GM18498 (cell line): ENCODE data around the gene PRKACA.
"Not testable (repeated sequence)": the region's sequence is repeated elsewhere in the genome, so short reads cannot be mapped to it uniquely, and the experiment has no call there.

ENCODE experiments used
- ATAC-seq: cut with Tn5 transposase; IDR thresholded peaks from one replicate; pipeline ENCODE4 v1.9.1; 2021; ENCODE audit warnings: mild to moderate bottlenecking, moderate library complexity; ENCODE audit not compliant: unreplicated experiment

PRKACA gene

DNA sequence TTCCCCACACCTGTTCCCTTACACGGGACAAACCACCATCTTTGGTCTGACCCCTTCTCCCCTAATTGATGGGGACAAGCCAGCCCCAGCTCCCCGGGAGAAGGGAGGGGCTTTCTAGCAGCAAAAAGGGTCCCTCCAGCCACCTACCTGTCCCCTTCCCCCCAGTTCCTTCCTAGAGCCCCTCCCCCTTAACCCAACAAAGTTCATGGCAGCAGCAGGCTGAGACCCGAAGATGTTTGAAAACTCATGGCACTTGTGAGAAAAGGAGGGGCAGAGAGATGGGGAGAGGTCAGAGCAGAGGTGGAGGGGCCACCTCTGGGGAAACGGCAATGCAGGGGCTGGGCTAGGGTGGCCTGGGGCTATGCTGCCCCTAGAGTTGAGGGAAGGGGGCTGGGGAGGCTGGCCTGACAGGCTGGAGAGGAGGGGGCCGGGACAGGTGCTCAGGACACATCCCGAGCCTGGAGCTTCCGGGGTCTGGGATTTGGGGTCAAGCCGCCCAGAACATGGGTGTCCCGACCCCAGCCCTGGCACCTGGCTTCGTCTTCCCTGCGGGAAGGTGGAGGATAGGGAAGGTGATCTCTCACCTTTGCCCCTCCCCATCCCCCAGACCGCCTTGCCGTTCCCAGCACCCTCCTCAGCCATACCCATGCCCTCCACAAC lies 31.3 kb upstream of the PRKACA start:
- ATAC-seq, result no peak

DNA sequence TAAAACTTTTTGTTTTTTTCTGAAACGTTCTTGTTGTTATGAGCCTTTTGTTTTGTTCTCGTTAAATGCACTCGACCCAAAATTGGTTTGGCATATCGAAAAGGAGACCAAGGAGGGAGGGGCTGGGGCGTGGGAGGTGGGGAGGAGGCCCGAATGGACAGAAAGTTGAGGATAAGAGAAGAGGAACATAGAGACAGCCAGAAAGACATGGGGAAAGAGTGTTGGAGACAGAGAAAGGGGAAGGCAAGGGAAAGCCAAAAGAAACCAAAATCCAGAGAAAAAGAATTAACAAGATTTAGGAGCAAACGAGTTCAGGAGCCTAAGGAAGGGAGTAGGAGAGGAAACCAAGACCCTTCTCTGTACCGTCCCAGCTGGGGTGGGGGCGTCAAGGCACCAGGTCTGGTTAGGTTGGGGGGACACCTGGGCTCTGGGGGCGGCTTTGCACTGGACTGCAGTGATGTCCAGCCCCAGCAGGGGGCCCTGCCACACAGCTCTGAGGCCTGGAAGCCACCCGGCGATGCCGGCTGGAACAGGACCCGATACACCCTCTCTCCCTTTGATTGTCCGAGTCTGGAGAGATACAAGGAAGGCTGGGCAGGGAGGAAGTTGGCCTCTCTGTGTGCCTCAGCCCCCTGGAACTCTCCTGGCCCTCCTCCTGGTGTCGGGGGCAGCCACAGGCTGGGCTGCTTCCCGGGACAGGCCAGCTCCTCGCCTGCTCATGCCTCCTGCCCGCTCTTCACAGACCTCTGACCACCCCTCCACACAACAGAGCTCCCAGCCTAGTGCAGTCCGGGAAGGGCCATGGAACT lies 30.4 kb upstream of the PRKACA start:
- ATAC-seq, result no peak

DNA sequence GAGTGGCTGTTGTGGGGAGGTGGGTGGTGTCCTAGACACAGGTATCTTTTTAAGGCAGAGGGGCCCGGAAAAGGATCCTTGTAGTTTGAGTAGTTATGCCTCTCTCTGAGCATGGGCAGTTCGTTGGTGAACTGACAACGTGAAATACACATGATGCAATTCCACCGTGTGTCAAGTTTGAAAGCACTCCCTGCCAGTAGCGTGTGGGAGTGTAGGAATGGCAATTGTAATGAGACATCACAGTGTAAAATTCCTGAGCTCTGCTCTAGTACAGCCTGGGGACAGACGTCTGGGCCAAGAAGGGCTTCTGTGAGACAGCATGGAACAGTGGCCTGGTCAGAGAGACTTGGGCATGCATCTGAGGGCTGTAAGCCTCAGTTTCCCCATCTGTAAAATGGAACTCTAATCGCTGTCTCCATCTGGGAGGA lies 29.2 kb upstream of the PRKACA start:
- no peak for ATAC-seq

DNA sequence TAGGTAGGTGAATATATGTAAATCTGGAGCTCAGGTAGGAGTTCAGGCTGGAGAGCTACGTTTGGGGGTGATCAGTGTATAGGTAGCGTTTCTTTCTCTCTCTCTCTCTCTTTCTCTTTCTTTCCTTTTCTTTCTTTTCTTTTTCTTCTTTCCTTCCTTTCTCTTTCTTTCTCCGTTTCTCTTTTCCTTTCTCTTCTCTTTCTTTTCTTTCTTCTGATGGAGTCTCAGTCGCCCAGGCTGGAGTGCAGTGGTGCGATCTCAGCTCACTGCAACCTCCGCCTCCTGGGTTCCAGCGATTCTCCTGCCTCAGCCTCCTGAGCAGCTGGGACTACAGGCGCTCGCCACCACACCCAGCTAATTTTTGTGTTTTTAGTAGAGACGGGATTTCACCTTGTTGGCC lies 28.6 kb upstream of the PRKACA start:
- ATAC-seq, result not testable (repeated sequence)

DNA sequence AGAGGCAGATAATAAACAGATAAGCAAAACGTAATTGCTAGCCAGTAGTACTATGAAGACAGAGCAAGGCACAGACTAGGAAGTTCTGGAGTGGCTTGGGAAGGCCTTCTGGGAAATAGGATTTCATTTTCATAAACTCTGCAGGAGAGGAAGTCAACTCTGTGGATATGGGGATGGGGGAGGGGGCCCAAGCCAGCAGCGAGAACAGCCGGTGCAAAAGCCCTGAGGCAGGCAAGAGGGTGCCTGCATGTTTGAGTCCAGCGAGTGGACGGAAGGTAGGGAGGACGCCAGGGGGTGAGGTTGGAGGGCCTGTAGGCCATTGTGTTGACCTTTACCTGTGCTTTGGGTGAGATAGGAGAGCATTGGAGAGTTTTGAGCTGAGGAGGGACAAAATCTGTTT lies 27.8 kb upstream of the PRKACA start:
- ATAC-seq, result no peak

DNA sequence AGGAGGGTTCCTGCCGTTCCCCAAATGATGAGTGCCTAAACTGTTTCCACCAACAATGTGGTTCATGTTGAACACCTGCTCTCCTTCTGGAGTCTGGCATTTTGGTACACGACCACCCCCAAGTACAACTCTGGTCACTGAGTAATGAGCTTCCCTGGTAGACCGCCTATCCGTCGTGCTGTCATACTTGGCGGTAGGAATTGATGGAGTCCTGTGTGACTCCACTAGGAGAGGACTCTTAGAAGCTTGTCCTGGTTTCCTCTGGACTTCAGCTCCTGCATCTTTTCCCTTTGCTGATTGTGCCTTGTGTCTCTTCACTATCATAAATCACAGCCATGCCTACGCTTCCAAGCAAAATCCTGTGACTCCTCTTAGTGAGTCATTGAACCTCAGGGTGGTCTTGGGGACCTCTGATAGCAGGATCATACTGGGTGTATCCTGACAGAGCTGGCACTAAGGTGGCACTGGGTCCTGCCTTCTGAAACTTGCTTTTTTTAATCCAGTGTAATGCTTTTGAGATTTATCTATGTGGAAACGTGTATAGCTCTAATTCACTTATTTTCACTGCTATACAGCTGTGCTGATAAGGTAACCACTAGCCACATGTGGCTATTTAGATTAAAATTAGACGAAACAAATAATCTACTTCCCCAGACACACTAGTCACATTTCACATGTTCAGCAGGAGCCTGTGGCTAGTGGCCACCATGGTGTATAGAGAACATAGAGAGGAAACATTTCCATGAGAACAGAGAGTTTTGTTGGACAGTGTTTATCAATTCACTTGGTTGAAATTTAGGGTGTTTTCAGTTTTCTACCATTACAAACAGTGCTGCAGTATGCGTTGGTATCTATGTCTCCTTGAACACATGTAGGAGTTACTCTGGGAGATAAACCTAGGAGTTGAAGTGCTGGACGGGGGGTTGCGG lies 25.0 kb upstream of the PRKACA start:
- no peak for ATAC-seq

DNA sequence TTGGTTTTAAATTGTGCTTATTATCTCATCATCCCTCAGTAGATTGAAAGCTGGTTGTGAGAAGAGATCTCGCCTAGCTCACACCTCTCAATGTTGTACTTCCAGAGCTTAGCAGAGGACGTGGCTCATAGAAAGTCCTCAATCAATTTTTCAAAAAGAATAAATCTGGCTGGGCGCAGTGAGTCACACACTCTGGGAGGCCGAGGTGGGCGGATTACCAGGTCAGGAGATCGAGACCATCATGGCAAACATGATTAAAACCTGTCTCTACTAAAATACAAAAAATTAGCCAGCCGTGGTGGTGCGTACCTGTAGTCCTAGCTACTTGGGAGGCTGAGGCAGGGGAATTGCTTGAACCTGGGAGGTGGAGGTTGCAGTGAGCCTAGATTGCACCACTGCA lies 23.5 kb upstream of the PRKACA start:
- no peak for ATAC-seq

DNA sequence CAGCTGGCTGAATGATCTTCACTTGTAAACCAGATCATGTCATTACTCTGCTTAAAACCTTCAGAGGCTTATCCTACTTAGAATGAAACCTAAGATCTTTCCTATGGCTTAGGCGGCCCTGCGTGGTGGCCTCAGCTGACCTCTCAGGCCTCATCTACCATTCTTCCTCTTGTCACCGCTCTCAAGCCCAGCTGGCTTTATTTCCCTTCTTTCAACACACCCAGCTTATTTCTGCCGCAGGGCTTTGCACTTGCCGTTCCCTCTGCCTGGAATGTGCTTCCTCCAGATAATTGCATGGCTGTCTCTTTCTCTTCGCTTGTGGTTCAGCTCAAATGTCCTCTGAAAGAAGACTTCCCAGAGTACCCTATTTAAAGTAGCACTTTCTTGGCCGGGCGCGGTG lies 22.4 kb upstream of the PRKACA start:
- ATAC-seq, result no peak

DNA sequence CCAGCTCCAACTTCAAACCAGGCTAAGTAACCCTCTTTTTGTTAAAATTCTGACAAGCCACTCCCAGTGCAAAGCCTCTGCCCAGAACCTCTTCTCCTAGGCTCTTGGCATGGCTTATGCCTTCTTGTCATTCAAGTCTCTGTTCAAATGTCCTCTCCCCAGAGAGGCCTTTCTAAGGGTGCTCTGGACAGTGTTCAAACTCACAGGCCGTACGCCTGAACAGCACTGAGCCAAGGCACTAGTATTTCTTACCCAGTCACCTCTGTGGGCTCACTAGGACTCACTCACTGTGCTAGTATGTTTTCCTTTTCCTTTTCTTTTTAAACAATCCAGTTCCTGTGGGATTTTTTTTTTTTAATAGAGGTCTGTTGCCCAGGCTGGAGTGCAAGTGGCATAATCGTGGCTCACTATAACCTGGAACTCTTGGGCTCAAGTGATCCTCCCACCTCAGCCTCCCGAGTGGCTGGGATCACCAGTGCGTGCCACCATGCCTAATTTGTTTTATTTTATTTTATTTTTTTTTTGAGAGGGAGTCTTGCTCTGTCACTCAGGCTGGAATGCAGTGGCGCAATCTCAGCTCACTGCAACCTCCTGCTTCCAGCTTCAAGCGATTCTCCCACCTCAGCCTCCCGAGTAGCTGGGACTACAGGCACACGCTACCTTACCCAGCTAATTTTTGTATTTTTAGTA lies 21.2 kb upstream of the PRKACA start:
- ATAC-seq, result no peak

DNA sequence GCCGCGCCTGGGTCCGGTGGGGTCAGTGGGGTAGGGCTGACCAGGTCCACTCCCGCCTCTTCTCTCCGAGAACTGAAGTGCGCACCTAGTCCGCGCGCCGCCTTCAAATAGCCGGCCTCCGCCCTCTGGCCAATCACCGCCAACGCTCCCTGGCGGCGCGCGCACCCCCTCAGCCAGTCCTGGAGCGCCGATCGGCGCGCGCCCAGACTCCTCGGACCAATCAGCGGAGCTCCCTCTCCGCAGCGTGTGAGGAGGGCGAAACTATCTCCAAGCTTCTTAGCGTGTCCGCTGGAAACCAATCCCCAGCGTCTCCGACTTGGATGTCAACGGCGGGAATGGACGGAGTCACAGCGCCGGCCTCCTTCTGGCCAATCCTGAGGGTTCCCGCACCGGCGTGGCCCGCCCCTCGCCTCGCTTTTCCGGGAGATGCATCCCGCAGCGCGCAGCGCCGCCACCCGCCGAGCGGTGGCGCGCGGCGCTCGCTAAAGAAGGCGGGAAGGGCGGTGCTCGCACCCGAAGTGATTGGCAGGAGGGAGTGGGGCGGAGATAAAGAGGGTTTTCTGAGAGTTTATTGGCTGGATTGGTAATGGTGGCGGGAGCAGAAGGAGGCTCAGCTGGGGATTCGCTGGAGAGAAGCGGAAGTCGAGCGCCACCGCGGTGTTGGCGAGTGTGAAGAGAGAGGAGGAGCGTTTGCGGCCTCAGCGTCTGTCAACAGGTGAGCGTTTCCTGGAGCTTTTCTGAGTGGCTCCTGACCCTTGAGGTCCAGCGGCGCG lies 19.1 kb upstream of the PRKACA start, which contains the start of gene ASF1B:
TSS of gene ASF1B (minus strand) at position 81 of the 773 bp plus-strand sequence. CDS start 133 bp downstream, outside the sequence.
- ATAC-seq, result peak; percentile 85

DNA sequence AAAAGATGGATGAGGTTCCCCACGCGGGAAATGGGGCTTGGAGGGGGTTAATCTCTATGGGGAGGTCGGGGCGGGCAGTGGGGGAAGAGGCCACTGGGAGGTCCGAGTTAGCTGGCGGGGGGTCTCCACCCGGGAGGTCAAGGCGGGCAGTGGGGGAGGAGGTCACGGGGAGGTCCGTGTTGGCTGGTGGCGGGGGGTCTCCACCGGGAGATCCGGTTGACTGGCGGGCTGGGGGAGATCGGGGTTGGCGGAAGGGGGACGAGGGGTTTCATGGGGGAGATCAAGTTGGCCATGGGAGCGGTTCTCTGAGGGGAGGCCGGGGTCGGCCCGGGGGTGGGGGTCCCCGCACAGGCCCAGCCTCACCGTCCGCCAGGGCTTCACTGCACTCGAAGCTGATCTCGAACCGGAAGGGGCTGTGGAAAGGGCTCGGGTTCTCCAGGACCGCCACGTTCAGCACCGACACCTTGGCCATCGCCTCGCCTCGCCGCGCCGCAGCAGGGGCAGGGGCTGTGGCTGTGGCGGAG lies 18.5 kb upstream of the PRKACA start:
- ATAC-seq, result no peak

DNA sequence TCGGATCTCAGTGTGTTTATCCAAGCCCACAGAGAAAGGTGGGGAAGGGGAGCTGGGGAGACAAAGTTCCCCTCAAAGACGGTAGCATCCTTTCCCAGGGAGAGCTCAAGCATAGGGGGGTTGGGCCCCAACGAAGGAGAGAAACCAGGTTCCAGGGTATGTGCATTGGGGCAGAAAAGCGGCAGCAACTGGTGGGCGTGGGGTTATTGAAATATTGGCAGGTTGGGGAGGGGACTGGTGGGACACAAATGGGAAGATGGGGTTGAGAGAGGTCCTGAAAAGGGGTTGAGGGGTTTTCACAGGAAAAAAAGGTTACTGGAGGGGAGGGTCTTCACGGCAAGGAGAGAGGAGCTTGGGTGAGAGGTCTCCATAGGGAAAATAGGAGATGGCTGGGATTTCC lies 17.8 kb upstream of the PRKACA start:
- no peak for ATAC-seq

DNA sequence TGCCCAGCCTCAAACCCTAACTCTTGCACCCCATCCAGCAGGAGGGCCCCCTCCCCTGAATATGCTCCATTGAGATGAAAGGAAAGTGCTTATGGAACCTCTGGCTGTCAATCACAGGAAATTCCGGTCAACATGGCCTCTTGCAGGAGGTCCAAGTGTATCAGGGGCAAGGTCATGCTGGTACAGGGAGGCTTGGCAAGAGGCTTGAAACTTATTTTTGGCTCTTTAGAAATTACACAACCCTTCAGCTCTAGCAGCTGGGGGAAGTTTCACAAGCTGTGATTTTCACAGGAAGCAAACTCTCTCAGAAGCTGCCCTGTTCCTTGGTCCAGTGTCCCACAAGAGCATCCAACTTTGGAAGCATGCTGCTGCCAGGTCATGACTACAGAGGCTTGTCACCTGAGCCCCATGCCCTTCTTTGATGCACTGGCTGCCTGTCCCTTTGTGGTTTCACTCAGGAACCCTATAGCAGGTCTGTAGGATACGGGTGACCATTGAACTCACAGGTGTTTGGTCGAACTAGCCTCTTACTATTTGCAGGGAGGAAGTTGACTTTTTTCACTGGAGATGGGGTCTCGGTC lies 10.5 kb upstream of the PRKACA start:
- ATAC-seq, result no peak

DNA sequence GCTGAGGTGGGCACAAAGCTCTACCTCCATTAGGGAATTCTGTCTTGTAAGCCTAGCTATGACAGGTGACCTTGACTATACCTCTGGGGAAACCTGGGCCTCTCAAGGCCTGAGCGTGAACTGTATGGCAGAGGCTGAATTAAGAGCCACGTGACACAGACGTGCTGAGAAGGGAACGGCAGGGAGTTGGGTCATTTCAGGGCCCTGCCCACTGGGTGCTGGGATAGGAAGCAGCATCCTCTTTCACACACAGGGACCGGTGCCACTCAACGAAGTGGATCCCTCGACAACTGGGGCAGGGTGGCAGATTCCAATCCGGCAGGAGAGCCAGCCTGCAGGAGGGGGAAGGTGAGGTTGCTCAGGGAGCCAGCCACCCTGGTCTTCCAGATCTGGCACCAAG lies 9.6 kb upstream of the PRKACA start:
- ATAC-seq, result no peak

DNA sequence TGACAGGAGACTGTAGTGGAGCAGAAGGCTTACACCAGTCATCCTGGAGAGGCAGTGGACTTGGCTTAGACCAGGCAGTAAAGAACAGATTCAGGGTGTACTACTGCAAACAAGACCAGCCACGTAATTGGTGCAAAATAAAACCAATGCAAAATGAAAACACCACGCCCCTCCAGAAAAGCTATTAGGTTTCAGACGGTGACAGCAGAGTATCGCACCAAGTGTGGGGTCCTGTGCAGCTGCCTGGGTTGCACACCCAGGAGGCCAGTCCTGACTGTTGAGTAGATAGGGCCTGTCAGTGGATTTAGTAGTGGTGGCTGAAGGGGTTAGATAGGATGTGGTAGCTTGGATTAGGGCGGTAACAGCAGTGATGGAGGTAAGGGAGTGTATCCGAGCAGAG lies 5.4 kb upstream of the PRKACA start:
- ATAC-seq, result no peak

DNA sequence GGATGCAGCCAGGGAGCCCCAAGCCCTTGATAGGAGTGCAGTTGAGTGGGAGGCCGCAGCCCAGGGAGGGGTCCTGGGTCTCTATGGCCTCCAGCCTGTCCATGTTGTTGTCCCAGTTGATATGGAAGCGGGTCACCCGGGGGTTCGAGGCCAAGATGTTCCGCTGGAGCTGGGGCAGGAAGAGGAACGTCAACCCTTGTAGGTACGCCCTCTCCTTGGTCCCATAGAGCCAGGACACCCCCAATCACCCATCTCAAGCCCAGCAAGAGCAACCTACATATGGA lies 2.9 kb upstream of the PRKACA start:
- no peak for ATAC-seq

DNA sequence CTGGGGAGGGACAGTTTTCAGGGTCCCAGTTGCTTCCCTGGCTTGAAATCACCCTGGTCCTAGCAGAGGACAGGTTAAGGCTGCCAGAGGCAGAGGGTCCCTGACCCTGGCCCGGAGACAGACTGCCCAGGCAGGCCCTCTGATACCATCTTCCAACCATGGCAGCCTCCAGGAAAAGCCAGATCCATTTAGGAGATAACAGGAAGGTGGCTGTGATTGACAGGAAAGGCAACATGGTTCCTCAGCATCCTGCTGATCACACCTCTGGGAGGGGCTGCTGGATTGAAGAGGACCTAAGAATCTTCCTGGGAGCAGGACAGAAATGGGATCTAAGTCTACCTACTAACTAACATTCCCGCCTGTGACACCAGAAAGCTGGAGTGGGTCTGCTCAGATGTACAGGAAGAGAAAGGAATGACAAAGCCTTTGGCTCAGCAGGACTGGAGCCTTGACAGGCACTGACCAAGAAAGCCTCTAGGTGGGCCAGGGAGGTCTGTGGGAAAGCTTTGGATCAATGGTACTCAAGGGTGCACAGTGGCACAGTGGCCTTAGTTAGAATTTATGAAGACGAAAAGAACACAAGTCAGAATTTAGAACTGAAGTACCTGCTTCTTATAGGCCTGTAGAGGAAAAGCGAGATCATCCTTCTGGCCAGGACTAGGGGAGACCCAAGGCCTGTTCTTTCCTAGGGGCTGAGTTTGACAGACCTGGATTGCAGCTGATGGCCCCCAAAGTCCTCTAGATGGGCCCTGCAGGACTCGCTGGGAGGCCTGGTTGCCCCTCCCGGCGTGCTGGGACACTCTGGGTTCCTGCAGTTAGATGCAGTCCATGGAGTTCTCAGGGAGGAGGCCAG lies 2.3 kb upstream of the PRKACA start:
- ATAC-seq, result no peak

DNA sequence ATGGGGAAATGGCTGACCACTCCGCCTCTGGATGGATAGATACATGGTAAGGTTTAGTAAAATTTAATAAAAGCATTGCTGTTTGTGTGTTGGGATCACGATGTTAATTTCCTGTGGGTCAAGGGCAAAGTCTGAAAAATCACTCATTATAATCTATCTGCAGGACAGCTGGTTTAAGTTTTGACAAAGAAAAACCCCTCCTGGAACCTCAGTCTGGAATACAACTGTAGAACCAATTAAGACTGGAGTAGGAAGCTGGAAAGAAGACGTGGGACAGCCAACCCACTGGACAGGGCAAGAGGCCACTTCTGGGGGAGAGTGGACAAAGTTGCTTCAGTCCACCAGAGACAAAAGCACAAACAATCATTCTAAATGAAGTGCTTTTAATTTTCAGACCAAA lies 1.6 kb upstream of the PRKACA start:
- no peak for ATAC-seq
